ENCODE data around the gene BCLAF1.
"Not testable (repeated sequence)": the region's sequence is repeated elsewhere in the genome, so short reads cannot be mapped to it uniquely, and the experiment has no call there.

The BCLAF1 gene

DNA sequence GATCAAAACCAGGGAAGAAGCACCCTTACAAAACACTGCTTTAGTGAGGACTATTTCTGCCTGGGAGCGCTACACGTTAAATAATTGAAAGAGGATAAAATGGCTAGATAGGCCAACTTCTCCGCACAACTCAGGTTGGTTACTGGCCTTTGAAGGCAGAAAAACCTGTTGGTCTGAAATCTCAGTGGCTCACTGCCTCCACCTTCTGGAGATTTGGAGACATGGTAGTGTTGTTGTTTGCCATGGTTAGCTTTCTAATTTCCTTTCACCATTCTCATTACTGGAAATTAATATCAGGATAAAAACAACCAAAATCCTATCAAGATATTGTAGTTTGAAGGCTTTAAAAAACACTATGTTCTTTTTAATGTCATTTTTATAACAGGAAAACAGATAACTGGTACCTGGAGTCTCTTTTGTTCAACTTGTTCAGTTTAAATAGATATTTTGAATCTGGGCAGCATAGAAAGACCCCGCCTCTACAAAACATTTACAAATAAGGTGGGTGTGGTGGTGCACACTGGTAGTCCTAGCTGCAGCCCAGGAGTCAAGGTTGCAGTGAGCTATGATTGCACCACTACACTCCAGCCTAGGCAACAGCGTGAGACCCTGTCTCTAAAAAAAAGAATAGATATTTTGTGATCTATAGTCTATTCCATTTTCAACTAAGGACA is 27.5 kb upstream of the BCLAF1 start:
- H3K27ac ChIP-seq: no peak overlapping the region
- no peaks in the 10 kb centered on the region for H3K27me3 ChIP-seq (ENCODE audit: insufficient read depth, low read depth, severe bottlenecking)
- DNase-seq: peak; percentile 62
- H3K4me3 ChIP-seq (ENCODE audit: low read depth, low read length): no peak overlapping the region
- TF ChIP-seq, protein P1, sequence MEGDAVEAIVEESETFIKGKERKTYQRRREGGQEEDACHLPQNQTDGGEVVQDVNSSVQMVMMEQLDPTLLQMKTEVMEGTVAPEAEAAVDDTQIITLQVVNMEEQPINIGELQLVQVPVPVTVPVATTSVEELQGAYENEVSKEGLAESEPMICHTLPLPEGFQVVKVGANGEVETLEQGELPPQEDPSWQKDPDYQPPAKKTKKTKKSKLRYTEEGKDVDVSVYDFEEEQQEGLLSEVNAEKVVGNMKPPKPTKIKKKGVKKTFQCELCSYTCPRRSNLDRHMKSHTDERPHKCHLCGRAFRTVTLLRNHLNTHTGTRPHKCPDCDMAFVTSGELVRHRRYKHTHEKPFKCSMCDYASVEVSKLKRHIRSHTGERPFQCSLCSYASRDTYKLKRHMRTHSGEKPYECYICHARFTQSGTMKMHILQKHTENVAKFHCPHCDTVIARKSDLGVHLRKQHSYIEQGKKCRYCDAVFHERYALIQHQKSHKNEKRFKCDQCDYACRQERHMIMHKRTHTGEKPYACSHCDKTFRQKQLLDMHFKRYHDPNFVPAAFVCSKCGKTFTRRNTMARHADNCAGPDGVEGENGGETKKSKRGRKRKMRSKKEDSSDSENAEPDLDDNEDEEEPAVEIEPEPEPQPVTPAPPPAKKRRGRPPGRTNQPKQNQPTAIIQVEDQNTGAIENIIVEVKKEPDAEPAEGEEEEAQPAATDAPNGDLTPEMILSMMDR (IDR thresholded peaks at IDR 0.05; ENCODE audit: low read depth, low read length): peak; percentile 75
- no peaks in the 10 kb centered on the region for H3K9me3 ChIP-seq (ENCODE audit: severe bottlenecking)
- no peaks in the 10 kb centered on the region for H3K36me3 ChIP-seq

DNA sequence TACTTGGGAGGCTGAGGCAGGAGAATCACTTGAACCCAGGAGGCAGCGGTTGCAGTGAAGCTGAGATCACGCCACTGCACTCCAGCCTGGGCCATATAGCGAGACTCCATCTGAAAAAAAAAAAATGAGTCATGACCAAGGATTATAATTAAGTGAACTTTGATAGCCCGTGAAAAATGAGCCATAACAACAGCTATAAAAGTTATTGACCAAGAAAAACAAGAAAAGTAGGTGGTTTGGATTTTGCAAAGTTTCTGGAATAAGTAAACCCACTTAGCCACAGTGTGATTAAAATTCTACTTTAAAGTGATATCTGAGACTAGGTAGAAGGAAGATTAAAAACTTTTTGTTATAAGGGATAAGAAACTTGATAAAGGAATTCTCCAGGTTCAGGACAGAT is 25.9 kb upstream of the BCLAF1 start:
- TF ChIP-seq, protein P1 (IDR thresholded peaks at IDR 0.05; ENCODE audit: low read depth, low read length): no peak
- no peak for DNase-seq
- no peak overlapping the region for H3K27ac ChIP-seq
- no peak overlapping the region for H3K4me3 ChIP-seq (ENCODE audit: low read depth, low read length)
- H3K36me3 ChIP-seq: no peaks in the 10 kb centered on the region
- H3K9me3 ChIP-seq (ENCODE audit: severe bottlenecking): no peaks in the 10 kb centered on the region
- no peaks in the 10 kb centered on the region for H3K27me3 ChIP-seq (ENCODE audit: insufficient read depth, low read depth, severe bottlenecking)

DNA sequence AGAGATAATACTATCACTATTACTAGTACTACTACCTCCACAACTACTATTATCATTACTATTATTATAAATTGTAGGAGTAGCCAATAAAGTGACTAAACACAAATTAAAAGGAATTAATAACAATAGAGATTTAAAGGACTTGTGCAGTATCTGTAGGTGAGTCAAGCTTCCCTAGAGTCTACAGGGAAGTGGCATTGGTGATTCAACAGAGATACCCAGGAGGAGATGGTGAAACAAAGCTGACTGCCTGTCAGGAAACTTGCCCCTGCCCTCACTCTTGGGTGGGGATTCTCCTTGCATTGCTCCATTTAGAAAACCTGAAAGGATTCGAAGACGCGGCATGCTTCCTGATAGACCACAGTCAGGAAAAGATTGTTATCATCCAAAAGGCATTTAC is 23.3 kb upstream of the BCLAF1 start:
- Histone ChIP-seq H3K4me3 (ENCODE audit: low read depth, low read length) (no peak overlapping the region), H3K36me3 (no peaks in the 10 kb centered on the region), H3K27me3 (ENCODE audit: insufficient read depth, low read depth, severe bottlenecking) (no peaks in the 10 kb centered on the region), H3K27ac (no peak overlapping the region), H3K9me3 (ENCODE audit: severe bottlenecking) (no peaks in the 10 kb centered on the region)
- TF ChIP-seq, protein P1 (IDR thresholded peaks at IDR 0.05; ENCODE audit: low read depth, low read length): no peak
- DNase-seq: no peak

DNA sequence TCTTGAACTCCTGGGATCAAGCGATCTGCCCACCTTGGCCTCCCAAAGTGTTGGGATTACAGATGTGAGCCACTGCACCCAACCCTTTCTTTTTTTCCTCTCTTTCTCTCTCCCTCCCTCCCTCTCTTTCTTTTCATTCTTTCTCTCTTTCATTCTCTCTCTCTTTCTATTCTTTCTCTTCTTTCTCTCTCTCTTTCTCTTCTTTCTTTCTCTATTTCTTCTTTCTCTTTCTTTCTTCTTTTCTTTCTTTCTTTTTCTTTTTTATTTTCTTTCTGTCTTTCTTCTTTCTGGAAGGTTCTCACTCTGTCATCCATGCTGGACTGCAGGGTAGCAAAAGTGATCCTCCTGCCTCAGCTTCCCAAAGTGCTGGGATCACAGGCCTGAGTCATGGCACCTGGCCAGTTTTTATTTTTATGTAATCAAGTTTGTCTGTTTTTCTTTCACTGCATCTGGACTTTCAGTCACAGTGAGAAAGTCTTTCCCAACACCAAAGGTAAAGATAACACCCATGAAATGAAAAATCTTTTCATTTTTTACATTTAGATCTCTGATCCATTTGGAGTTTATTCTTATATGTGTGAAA is 20.2 kb upstream of the BCLAF1 start:
- Histone ChIP-seq H3K27me3 (ENCODE audit: insufficient read depth, low read depth, severe bottlenecking) (no peaks in the 10 kb centered on the region), H3K36me3 (no peaks in the 10 kb centered on the region), H3K27ac (no peak overlapping the region), H3K9me3 (ENCODE audit: severe bottlenecking) (no peaks in the 10 kb centered on the region), H3K4me3 (ENCODE audit: low read depth, low read length) (no peak overlapping the region)
- TF ChIP-seq, protein P1 (IDR thresholded peaks at IDR 0.05; ENCODE audit: low read depth, low read length): no peak
- no peak for DNase-seq

DNA sequence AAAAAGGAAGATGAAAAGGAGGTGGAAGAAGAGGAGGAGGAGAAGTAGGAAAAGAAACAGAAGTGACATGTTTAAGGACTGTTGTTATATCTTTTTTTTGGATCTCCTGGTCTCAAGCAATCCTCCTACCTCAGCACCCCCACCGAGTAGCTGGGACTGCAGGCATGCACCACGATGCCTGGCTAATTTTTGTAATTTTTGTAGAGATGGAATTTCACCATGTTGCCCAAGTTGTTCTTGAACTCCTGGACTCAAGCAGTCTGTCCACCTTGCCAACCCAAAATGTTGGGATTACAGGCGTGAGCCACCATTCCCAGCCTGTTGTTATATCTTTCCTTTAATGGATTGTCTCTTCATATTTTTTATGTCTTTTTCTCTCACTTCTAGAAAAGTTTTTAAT is 19.5 kb upstream of the BCLAF1 start:
- no peaks in the 10 kb centered on the region for H3K36me3 ChIP-seq
- H3K4me3 ChIP-seq (ENCODE audit: low read depth, low read length): no peak overlapping the region
- H3K9me3 ChIP-seq (ENCODE audit: severe bottlenecking): no peaks in the 10 kb centered on the region
- no peak overlapping the region for H3K27ac ChIP-seq
- TF ChIP-seq, protein P1 (IDR thresholded peaks at IDR 0.05; ENCODE audit: low read depth, low read length): no peak
- no peak for DNase-seq
- no peaks in the 10 kb centered on the region for H3K27me3 ChIP-seq (ENCODE audit: insufficient read depth, low read depth, severe bottlenecking)

DNA sequence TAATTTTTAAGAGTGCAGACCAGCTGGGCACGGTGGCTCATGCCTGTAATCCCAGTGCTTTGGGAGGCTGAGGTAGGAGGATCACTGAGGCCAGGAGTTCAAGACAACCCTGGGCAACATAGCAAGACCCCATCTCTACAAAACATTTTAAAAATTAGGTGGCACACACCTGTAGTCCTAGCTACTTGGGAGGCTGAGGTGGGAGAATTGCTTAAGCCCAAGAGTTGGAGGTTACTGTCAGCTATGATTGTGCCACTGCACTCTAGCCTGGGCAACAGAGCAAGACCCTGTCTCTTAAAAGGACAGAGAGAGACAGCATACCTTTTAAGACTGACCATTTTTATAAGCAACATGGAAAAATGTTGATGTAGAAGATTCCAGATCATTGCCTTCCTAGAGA is 18.8 kb upstream of the BCLAF1 start:
- H3K27me3 ChIP-seq (ENCODE audit: insufficient read depth, low read depth, severe bottlenecking); H3K27ac ChIP-seq; H3K36me3 ChIP-seq; H3K9me3 ChIP-seq (ENCODE audit: severe bottlenecking); H3K4me3 ChIP-seq (ENCODE audit: low read depth, low read length); DNase-seq: not testable (repeated sequence)
